GM21367 (cell line): Measurements from ENCODE around the gene RAMACL.

Experiments
- ATAC-seq: cut with Tn5 transposase; IDR thresholded peaks from one replicate; pipeline ENCODE4 v1.9.1; 2021; ENCODE audit not compliant: unreplicated experiment

RAMACL gene

DNA sequence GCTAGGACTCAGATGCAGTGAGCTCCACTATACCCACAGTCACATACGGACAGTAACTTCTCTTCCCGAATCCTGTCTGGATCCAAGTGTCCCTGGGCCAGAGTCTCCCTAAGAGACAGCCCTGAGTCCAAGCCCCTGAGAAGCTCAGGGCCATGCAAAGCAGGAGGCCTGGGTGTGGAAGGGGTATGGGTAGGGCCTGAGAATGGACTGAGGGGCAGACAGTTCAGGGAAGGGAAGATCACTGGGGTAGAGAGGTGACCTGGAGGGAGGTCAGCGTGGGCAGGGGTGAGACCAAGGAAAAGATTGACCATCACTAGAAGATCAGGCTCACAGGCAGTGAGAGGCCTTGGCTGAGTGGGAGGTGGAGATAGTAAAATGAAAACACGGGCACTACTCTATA, 31.8 kb upstream of the RAMACL start:
- ATAC-seq, result no peak

DNA sequence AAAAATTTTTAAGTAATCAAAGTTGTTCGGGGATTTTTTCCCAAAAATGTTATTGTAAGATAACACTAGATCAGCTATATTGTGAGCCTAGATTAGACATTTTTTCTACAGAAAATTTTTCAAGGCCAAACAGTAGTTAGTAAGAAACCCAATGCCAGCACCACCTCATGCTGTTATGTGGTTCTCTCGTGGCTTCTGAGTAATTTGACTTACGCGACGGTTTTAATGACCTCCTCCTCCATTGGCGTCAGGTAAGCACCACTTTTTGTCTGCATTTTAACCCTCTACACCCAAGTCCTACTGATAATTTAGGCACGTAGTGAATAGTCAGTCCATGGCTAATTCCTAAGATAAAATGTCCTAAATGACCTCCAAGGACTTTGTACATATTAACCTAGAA, 30.9 kb upstream of the RAMACL start:
- ATAC-seq, result no peak

DNA sequence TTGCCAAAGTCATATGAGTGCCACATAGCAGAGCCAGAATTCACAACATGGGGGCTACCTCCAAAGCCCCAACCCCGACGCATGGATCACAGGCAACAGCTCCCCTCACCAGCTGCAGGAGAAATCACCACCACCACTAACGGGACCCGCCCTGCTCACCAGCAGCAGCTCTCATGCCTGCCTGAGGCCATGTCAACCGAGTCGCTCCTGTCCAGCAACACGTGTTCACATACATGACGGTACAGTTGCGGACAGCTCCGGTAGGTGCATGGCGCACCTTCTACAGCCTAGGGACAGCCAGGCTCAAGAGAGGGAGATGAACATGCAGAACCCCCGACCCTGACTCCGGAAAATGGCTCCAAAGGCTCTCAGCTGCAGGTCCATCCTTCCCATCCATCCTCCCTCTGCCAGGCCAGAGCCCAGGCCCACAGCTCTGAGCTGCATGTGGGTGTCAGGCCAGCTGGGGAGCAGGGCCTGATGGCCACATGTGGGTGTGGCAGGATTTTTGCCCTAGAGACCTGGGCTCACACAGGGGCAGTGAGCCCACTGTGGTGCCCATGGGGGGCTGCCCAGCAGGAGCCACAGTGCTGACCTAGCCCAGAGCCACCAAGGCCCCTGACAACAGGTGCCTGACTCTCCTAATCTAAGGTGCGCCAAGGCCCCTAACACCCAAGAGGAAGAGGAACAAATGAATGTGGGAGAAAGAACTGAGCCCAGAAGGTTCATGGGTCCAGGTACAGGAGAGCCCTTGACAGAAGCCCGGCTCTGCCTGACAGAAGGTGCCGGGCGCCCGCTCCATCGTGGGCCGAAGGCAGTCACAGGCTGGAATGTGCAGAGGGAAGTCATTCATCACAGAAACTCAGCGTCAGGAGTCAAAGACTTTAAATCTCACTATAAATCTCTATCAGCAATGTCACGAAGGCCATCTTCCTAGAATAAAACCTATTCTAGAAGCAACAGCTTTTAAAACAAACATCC, 30.1 kb upstream of the RAMACL start:
- ATAC-seq, result no peak

DNA sequence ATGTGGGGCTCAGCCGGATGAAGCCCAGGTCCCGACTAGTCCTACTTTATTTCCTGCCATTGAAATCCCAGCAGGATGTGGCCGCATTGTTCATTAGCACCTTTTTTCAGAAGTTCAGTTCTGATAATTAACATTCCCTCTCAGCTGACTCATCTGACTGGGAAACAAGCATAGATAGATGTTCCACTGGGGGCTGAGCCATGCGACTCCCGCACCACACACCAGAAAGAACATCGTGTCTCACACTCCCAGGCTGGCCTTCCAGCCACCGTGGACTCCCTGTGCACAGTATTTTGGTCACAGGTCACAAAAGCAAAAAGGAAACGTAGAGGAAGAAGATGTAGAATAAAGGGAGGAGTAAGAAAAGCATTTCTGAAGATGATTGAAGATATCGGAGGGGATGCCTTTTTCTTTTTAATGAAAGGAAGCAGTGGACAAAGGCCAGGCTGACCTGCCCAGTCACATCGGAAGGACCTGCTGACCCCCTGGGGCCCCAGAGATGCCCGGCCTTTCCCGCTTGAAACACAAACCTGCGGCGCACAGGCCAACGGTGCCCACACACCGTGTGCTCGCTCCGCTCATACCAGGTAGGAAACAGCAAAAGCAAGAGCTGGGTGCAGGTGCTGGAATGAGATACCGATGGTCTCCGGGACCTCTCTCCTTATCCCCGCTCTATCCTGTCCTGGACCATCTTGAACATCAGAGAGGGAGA, 28.7 kb upstream of the RAMACL start:
- ATAC-seq, result no peak

DNA sequence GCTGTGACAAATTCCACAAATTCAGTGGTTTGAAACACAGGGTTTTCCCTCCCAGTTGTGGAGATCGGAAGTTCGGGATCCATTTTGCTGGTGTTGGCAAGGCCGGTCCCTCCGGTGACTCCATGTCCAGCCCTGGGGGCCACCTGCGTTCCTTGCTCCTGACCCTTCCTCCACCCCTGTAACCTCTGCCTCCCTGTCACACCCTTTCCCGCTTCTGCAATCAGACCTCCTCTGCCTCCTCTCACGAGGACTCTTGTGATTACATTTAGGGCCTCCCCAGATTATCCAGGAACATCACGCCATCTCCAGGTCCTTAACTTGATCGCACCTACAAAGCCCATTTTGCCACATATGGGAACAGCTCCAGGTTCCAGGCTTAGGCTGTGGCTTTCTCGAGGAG, 28.1 kb upstream of the RAMACL start:
- ATAC-seq, result no peak

DNA sequence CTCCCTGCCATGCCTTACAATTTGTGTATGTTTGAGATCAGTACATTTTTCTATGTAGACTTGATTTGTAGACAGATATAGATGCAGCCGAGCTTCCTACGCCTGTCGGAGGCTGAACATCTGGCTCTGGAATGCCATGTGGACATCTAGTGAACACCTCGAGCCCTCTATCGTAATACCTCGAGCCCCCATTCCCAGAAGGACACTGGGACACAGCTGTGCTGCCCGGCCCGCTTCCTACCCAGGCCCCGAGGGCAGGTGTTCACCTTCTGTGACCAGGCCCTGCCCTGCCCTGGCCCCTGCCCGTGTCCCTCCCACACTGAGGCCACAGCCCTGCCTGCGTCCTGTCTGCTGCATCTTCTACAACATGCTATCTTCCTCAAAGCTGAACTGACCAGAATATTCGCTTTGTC, 27.7 kb upstream of the RAMACL start:
- ATAC-seq, result no peak

DNA sequence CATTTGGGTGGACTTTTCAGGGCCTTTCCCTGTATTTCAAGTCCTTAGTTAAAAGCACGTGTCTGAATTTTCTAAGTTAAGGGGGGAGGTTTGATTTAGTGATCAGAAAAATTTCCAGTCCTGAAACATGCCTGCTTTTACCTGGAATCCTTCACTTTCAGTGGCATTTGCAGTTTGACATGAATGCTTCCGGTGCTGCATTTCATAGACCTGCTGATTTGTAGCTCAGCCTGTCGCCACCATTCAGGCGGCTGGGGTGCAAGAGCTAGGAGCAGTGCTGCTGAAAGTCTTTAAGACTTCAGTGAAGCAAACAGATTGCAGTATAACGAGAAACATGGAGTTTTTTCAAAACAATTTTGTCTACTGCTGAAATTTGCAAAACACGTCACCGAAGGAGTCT, 26.5 kb upstream of the RAMACL start:
- no peak for ATAC-seq

DNA sequence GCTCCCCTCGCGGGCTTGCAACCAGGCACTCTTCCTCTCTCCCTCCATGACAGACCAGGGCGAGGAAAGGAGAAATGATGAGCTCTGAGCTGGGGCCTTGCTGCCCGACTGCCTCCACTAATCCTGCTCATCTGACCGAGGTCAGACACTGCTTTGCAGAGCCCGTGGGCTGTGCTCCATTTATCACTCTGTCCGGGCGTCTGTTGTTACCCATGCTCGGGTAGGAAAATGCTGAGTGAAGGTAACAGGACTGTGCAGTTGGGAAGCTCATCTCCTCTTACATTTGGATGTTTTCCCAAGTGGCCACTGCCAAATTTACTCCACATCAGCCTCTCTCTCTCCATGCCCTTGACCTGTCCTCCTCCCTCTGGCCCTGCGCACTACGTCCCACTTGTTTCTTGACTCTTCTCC, 26.0 kb upstream of the RAMACL start:
- ATAC-seq, result no peak

DNA sequence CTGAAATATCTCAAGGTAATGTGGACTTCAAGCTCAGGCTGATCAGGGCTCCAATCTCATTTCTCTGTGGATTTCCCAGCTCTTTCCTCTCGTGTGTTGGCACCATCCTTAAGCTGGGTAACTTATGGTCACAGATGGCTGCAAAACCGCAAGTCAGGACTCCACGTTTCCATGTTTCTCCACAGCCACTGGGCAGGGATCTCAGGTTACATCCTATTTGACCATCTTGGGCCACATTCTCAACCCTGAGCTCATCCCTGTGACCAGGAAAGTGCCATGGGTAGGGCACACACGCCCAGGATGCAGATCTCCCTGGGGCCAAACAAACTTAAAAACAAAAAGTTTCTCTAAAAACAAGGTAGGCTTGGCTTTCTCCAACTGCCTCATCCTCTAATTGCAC, 25.2 kb upstream of the RAMACL start:
- ATAC-seq, result no peak

DNA sequence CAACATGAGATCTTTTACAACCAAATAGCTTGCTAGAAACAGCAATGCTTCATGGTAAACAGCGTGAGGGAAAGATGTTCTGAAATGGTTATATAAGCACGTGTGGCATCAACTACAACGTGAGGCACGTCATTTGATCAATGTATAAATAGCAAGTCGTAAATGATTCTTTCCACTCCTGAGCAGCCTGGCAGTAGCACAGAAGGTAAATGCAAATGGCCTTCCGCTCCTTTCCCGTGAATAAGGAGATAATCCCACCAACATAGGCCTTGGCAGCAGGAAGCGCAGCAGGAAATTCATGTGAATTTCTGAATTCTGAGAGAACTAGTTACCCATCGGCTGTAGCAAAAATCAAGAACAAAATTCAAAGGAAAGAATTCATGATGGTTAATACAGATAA, 23.6 kb upstream of the RAMACL start:
- no peak for ATAC-seq

DNA sequence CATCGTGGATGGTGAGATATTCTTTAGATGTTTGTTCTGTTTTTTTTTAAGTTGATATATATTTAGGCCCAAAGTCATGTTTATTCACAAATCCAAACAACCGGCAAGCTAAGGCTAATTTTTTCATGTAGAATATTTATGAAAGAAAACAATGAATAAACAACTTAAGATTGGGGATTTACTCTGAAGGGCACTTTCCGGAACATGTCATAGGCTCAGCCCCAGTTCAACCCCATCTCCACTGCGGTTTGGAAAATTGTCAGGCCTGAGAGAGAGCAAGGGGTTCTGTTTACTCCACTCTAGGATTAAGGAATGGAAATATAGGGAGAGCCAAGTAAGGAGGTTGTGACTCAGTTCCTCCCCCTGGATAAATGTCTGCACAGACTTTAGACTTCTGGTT, 22.3 kb upstream of the RAMACL start:
- ATAC-seq, result no peak

DNA sequence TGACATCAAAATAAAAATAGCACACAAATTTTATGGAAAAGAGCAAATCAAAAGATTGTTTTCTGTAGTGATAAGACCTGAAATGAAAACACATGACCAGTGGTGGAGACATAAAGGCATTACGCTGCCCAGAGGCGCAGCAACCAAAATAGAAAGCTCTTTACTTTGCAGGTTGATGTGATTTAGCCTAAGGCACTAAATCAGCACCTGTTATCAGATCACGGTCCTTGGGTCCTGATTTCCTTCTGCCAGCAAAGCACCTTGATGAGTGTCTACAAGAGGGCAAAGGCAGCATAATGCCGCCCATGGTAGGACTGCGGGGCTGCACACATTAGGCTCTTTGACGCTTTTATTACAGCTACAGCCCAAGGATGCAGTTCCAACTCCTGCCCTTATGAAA, 19.3 kb upstream of the RAMACL start:
- ATAC-seq, result no peak

DNA sequence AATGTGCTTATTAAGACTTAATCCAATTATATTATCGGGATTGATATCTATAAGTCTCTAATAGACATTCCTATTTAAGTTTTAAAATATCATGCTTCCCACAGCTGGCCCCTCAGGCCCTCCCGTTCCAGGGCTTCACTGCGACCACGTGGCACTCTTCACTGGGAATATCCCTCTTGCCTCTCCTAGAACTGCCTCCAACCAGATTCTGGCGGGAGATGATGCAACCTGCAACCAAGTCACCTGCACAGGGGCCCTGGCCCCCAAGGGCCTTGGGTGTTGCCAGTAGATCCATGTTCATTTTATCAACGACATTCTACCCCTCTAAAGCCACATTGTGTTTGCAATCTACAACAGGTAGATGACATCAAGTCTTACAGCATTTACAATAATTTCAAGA, 18.4 kb upstream of the RAMACL start:
- ATAC-seq, result no peak

DNA sequence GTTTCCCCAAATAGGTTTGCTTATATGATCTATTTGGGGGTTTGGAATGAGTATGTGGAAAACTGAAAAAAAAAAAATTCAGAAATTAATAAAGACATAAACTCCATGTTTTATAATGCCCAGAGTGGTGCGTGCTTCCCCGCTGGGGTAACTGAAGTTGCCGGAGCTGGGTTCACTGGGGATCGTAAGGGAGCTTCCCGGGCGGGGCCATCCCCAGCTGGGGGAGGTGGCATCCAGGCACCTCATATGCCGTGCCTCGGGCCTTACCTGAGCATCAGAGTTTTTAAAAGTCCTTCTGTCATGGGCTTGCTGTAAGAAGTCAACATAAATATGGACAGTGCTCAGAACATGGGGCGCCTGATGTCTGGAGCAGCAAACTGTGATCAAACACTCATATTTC, 17.9 kb upstream of the RAMACL start:
- no peak for ATAC-seq

DNA sequence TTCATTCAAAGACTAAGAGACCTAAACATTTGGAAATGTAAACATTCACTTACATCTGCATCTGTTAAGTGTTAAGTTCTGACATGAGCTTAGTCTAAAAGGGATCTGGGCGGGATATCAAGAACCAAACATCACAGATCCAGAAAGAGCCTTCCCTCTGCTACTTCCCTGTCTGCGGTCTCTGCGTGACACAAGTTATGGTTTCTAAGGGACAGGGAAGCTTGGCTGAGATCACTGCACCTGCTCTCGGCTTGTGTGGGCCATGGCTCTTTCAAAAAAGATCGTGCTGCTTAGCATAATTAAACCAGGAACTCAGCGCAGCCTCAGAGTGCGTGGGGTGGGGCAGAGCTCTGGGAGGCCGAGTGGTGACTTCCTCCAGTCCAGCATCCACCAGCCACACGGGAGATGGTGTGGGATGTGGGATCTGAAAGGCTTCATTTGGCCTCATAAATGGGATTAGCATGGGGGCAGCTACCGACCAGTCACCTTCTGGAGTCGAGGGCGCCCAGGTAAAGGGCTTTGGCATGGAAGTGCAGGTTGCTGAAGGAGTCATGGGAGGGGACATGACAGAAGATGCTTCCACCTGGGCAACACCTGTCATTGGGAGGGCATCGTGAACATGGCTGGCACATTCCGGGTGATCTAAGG, 16.7 kb upstream of the RAMACL start:
- ATAC-seq, result no peak

DNA sequence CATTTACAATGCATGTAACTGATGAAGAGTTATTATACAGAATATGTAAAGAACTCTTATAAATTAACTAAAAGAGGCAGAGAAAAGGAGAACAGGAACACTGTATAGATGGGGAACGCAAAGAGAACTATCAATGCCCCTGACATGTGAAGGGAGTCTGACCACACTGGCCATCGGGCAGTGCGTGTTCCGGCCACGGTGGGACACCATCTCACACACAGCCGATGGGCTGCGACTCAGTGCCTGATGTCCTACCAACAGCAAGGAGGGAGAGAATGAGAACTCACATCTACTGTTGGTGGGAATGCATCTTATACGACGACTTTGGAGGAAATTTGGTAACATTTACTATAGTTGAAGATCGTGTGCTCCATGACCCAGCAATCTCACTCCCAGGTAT, 15.5 kb upstream of the RAMACL start:
- ATAC-seq, result no peak

DNA sequence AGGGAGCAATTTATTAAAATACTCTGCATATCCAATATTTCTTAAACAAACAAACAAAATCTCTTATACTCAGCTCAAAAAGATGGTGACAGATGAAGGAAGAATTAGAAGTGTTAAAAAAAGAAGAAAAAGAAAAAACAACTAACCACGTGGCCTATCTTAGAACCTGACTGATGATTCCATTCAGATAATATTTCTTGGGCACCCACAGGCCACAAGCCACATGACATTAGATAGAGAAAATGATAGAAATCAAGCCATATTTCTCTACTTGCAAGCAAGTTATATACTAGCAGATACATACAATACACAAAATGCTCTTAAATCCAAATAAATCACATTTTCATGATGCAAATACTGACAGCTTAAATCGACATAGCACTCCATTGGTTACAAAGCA, 14.5 kb upstream of the RAMACL start:
- ATAC-seq, result no peak

DNA sequence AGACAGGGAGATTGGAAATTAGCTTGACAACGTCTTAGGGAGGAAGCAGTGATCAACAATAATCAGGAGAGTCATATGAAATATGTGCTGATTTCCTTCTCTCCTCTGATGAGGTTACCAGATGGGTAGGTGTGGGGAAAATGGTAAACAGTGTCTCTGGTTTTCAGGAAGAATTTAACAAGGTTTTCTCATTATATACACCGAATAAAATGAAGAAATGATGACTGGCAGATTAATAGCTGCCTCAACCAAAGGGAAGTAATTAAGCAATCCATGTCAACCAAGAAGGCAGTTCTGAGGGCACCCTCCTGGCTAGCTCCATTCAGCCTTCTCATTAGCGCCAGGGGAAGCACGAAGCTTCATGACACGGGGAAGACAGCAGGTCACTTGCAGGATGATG, 12.7 kb upstream of the RAMACL start:
- no peak for ATAC-seq

DNA sequence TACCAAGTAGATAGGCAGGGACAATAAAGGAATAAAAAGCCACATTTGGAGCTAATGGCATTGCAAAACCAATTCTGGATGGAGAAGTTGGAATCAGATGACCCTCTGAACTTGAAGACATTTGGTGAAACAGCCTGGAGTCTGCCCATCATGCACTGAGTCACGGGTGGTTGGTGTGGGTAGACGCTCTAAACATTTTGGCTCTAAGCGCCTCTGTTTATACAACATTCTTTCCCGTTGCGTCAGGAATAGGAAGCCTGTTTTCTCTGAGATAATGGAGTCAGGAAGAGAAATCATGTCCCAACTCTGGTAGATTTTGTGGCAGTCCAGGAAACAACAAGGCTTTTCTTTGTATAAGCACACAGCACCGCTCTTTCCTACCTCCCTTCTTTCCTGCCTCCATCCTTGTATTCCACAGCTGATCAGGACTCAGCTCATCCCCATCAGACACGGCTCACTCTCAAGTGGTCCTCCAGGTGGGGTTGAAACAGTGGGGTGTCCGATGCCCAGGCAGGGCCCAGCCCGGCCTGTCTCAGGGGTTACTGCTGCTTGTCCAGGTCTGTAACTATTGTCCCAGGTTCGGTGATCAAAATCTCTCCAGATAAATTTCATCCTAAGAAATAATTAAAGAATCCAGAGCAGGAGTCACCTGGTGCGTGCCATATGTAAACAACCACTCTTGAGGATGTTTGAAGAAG, 12.1 kb upstream of the RAMACL start:
- ATAC-seq, result no peak

DNA sequence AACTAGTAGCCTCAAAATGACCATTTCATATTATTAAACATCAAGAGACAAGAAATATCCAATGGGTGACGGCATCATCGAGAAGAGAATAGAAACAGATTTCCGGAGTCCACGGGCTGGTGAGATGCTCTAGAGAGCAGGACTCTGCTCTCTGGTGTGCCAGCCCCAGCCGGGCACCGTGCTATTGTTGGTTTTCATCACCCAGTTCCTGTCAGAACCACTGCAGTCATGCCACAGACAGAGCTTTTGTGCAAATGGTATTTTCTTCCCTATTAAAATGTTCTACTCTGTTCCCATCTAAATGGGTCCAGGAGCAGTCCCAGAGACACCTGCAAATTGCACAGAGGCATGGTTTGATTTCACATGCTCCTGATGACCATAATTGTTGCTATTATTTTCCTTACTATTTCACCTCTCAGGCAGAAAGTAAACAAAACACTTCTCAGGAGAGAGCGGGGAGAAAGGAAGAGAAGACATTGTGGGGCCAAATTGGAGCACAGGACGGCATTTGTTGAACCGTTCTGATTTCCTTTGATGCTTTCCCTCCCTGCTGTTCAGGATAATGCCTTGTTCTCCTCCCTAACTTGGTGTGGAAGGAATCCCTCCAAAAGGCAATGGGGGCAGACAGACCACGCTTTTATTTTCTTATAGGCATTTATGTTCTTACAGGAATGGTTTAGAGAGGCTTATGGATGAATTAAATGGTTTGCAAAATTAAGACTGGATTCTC, 11.4 kb upstream of the RAMACL start:
- no peak for ATAC-seq
